DOHH2 (cell line): Measurements from ENCODE around the gene OLFM3.

Experiments
- H3F3A ChIP-seq: fragments of 200-600 bp; sonication (generic), shearing (Covaris generic); 2 replicates; pipeline ENCODE4 v1.6.0; 2016; ENCODE audit warnings: antibody characterized with exemption, mild to moderate bottlenecking; ENCODE audit not compliant: control insufficient read depth, insufficient read depth
- H3K27ac ChIP-seq: fragments of 200-600 bp; sonication (generic); 2 replicates; pipeline ENCODE4 v1.5.1; 2014; ENCODE audit warnings: low read depth, mild to moderate bottlenecking, low read length, moderate library complexity
- H3K27me3 ChIP-seq: fragments of 200-600 bp; sonication (generic); 2 replicates; pipeline ENCODE4 v1.6.1; 2014; ENCODE audit warnings: mild to moderate bottlenecking, low read length, mixed read lengths; ENCODE audit not compliant: control insufficient read depth
- H3K36me3 ChIP-seq: fragments of 200-600 bp; sonication (generic); 2 replicates; pipeline ENCODE4 v1.6.1; 2014; ENCODE audit warnings: mild to moderate bottlenecking, low read length, moderate library complexity, mixed read lengths; ENCODE audit not compliant: control insufficient read depth
- H3K4me1 ChIP-seq: fragments of 200-600 bp; sonication (generic); 2 replicates; pipeline ENCODE4 v1.6.1; 2014; ENCODE audit warnings: mild to moderate bottlenecking, low read length, mixed read lengths; ENCODE audit not compliant: control insufficient read depth
- H3K4me2 ChIP-seq: fragments of 200-600 bp; sonication (generic); 2 replicates; pipeline ENCODE4 v1.6.0; 2014; ENCODE audit warnings: mild to moderate bottlenecking, low read length, moderate library complexity
- H3K4me3 ChIP-seq: fragments of 200-600 bp; sonication (generic); 2 replicates; pipeline ENCODE4 v1.5.1; 2014; ENCODE audit warnings: mild to moderate bottlenecking, low read length, mixed read lengths
- H3K79me2 ChIP-seq: fragments of 200-600 bp; sonication (generic); 2 replicates; pipeline ENCODE4 v1.6.1; 2014; ENCODE audit warnings: mild to moderate bottlenecking, low read length, mixed read lengths; ENCODE audit not compliant: control insufficient read depth
- H3K9me2 ChIP-seq: fragments of 200-600 bp; sonication (generic); replicated peaks from 2 replicates; pipeline ENCODE4 v1.6.1; 2014; ENCODE audit warnings: mild to moderate bottlenecking, low read length, mixed read lengths; ENCODE audit not compliant: control insufficient read depth
- H3K9me3 ChIP-seq: fragments of 200-600 bp; sonication (generic); 2 replicates; pipeline ENCODE4 v1.6.1; 2014; ENCODE audit warnings: antibody characterized with exemption, low read length, mixed read lengths; ENCODE audit not compliant: control insufficient read depth, insufficient read depth
- H4K20me1 ChIP-seq: fragments of 200-600 bp; sonication (generic); 2 replicates; pipeline ENCODE4 v1.6.0; 2014; ENCODE audit warnings: low read depth, mild to moderate bottlenecking, antibody characterized with exemption, low read length, moderate library complexity; ENCODE audit not compliant: control insufficient read depth, insufficient read depth
- EZH2phosphoT487 ChIP-seq: fragments of 200-600 bp; sonication (generic); IDR thresholded peaks from 2 replicates; pipeline ENCODE4 v1.6.1; 2017; ENCODE audit warnings: borderline replicate concordance, mild to moderate bottlenecking, antibody characterized with exemption, low read length, moderate library complexity, mixed read lengths
- TF ChIP-seq, protein P1 (sequence below): fragments of 200-600 bp; sonication (generic); IDR thresholded peaks from one replicate; pipeline ENCODE4 v1.5.1; 2014; ENCODE audit warnings: antibody characterized with exemption, mild to moderate bottlenecking, low read depth, low read length; ENCODE audit not compliant: poor library complexity, severe bottlenecking

The OLFM3 gene

GRCh38 chr1:101757985-101758384 is 238.7 kb downstream of the OLFM3 start:
- H3K36me3 ChIP-seq, result no peaks in the 10 kb centered on the region
- no peaks in the 10 kb centered on the region for H3K79me2 ChIP-seq
- no peaks in the 10 kb centered on the region for H3F3A ChIP-seq
- peaks cover 4% of the 10 kb centered on the region; the same call in 1 of the 2 replicates for H3K27me3 ChIP-seq
- no peaks in the 10 kb centered on the region for H4K20me1 ChIP-seq
- H3K27ac ChIP-seq, result no peak overlapping the region
- TF ChIP-seq, protein P1, sequence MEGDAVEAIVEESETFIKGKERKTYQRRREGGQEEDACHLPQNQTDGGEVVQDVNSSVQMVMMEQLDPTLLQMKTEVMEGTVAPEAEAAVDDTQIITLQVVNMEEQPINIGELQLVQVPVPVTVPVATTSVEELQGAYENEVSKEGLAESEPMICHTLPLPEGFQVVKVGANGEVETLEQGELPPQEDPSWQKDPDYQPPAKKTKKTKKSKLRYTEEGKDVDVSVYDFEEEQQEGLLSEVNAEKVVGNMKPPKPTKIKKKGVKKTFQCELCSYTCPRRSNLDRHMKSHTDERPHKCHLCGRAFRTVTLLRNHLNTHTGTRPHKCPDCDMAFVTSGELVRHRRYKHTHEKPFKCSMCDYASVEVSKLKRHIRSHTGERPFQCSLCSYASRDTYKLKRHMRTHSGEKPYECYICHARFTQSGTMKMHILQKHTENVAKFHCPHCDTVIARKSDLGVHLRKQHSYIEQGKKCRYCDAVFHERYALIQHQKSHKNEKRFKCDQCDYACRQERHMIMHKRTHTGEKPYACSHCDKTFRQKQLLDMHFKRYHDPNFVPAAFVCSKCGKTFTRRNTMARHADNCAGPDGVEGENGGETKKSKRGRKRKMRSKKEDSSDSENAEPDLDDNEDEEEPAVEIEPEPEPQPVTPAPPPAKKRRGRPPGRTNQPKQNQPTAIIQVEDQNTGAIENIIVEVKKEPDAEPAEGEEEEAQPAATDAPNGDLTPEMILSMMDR, result no peak
- no peak for TF ChIP-seq EZH2phosphoT487
- H3K4me3 ChIP-seq, result no peak overlapping the region
- no peaks in the 10 kb centered on the region for H3K9me2 ChIP-seq
- H3K4me2 ChIP-seq, result no peak overlapping the region
- H3K9me3 ChIP-seq, result no peaks in the 10 kb centered on the region
- H3K4me1 ChIP-seq, result no peaks in the 10 kb centered on the region

- TF ChIP-seq, protein P1, result no peak
- TF ChIP-seq EZH2phosphoT487, result no peak
- Histone ChIP-seq H3K4me2 (no peak overlapping the region), H3K36me3 (no peaks in the 10 kb centered on the region), H3K4me1 (no peaks in the 10 kb centered on the region), H3K27ac (no peak overlapping the region), H3K9me2 (no peaks in the 10 kb centered on the region), H3K27me3 (peaks cover 4% of the 10 kb centered on the region; the same call in 1 of the 2 replicates), H3K79me2 (no peaks in the 10 kb centered on the region), H3F3A (no peaks in the 10 kb centered on the region), H3K4me3 (no peak overlapping the region), H4K20me1 (no peaks in the 10 kb centered on the region), H3K9me3 (no peaks in the 10 kb centered on the region)
Measured at GRCh38 chr1:101756411-101756810, 240.3 kb downstream of the OLFM3 start.
